H1 (cell line): ENCODE results near the gene IL21.

ENCODE experiments used
- CEBPB ChIP-seq: IDR thresholded peaks from 2 replicates; pipeline ENCODE4 v1.6.1; 2012; ENCODE audit warnings: low read depth, low read length
- EGR1 ChIP-seq: IDR thresholded peaks from 2 replicates; pipeline ENCODE4 v1.6.1; 2011; ENCODE audit warnings: low read depth, low read length, borderline replicate concordance
- EP300 ChIP-seq, 2 experiments: IDR thresholded peaks; 1 replicate in 1 of 2; 2 replicates in 1 of 2; pipeline ENCODE4 v1.6.1; 2011 to 2012; ENCODE audit warnings: low read depth in 2 of 2, low read length in 2 of 2, mild to moderate bottlenecking in 2 of 2, borderline replicate concordance in 1 of 2, inconsistent platforms in 1 of 2, moderate library complexity in 1 of 2
- NRF1 ChIP-seq: IDR thresholded peaks from 2 replicates; pipeline ENCODE4 v1.6.1; 2011; ENCODE audit warnings: mild to moderate bottlenecking, low read depth, low read length, improper control_type of control experiment
- POLR2A ChIP-seq, 2 experiments: IDR thresholded peaks; 1 replicate in 1 of 2; 2 replicates in 1 of 2; pipeline ENCODE4 v1.6.1; 2011; ENCODE audit warnings: low read depth in 2 of 2, low read length in 2 of 2, mild to moderate bottlenecking in 2 of 2; ENCODE audit errors: control extremely low read depth in 1 of 2
- ZNF274 ChIP-seq: IDR thresholded peaks from 2 replicates; pipeline ENCODE4 v1.7.0; 2012; ENCODE audit warnings: low read length, borderline replicate concordance; ENCODE audit errors: extremely low read depth
- TF ChIP-seq, protein P1 (sequence below), 3 experiments: IDR thresholded peaks; 1 replicate in 2 of 3; 2 replicates in 1 of 3; pipeline versions ENCODE4 v1.5.1 to v1.6.1; 2011; ENCODE audit warnings: low read length in 3 of 3, mild to moderate bottlenecking in 3 of 3, inconsistent platforms in 2 of 3, low read depth in 1 of 3, moderate library complexity in 1 of 3; ENCODE audit not compliant: insufficient read depth in 1 of 3; ENCODE audit errors: control extremely low read depth in 1 of 3
- TF ChIP-seq, protein P2 (sequence below): IDR thresholded peaks from 2 replicates; pipeline ENCODE4 v1.6.1; 2011; ENCODE audit warnings: low read depth, mild to moderate bottlenecking, low read length; ENCODE audit not compliant: insufficient read depth

DNA sequence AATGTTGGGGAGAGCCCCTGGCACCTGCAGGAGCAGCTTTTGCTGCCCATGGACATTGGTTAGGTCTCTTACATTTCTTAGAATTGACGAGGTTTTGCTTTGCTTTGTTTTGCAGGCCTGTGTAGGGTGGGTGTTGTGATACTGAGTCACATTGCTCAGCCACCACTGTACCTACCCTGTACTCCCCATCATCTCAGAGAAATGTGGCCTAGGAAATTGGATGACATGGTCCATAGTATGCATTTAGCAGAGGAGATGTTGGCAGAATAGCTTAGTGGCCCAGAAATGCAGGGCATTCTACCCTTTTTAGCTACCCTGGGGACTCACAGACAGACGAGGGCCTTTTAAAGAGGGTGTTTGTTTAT, 43.7 kb downstream of the IL21 start:
- TF ChIP-seq, protein P1, sequence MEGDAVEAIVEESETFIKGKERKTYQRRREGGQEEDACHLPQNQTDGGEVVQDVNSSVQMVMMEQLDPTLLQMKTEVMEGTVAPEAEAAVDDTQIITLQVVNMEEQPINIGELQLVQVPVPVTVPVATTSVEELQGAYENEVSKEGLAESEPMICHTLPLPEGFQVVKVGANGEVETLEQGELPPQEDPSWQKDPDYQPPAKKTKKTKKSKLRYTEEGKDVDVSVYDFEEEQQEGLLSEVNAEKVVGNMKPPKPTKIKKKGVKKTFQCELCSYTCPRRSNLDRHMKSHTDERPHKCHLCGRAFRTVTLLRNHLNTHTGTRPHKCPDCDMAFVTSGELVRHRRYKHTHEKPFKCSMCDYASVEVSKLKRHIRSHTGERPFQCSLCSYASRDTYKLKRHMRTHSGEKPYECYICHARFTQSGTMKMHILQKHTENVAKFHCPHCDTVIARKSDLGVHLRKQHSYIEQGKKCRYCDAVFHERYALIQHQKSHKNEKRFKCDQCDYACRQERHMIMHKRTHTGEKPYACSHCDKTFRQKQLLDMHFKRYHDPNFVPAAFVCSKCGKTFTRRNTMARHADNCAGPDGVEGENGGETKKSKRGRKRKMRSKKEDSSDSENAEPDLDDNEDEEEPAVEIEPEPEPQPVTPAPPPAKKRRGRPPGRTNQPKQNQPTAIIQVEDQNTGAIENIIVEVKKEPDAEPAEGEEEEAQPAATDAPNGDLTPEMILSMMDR (IDR thresholded peaks at IDR 0.05; ENCODE audit: control extremely low read depth in 1 of 3, insufficient read depth in 1 of 3, low read depth in 1 of 3, low read length in 3 of 3), result no peak
- no peak for TF ChIP-seq EGR1
- TF ChIP-seq NRF1, result no peak
- no peak for TF ChIP-seq EP300 (IDR thresholded peaks at IDR 0.05; ENCODE audit: borderline replicate concordance in 1 of 2, low read depth in 2 of 2, low read length in 2 of 2)
- TF ChIP-seq CEBPB, result no peak
- no peak for TF ChIP-seq ZNF274
- TF ChIP-seq POLR2A (IDR thresholded peaks at IDR 0.05; ENCODE audit: control extremely low read depth in 1 of 2, low read depth in 2 of 2, low read length in 2 of 2), result no peak
- TF ChIP-seq, protein P2, sequence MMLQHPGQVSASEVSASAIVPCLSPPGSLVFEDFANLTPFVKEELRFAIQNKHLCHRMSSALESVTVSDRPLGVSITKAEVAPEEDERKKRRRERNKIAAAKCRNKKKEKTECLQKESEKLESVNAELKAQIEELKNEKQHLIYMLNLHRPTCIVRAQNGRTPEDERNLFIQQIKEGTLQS, result no peak
